OCI-M1 (cell line): ENCODE results near the gene ABHD11.
"Not testable (repeated sequence)": the region's sequence is repeated elsewhere in the genome, so short reads cannot be mapped to it uniquely, and the experiment has no call there.

ENCODE experiments used
- DNase-seq: peaks from one replicate; lab custom pipeline; 2025; lab: John Stamatoyannopoulos, UW

The ABHD11 gene

GRCh38 chr7:73742753-73743641 is 4.4 kb upstream of the ABHD11 start:
- DNase-seq = no peak

- DNase-seq = no peak
These were observed 3.7 kb upstream of the ABHD11 start for GRCh38 chr7:73742338-73742752.

GRCh38 chr7:73741600-73741999 is 3.0 kb upstream of the ABHD11 start:
- no peak for DNase-seq

- no peak for DNase-seq
These were observed 2.2 kb upstream of the ABHD11 start for GRCh38 chr7:73740771-73741170.

- DNase-seq = no peak
These were observed 1.6 kb upstream of the ABHD11 start for GRCh38 chr7:73740212-73740611.

GRCh38 chr7:73739387-73739767 is 775 bp upstream of the ABHD11 start:
- no peak for DNase-seq

GRCh38 chr7:73738220-73738611 is 386 bp downstream of the ABHD11 start:
- peak; percentile 88 for DNase-seq

GRCh38 chr7:73737491-73738219 is 947 bp downstream of the ABHD11 start:
- no peak for DNase-seq

- DNase-seq = no peak
These were observed 1.7 kb downstream of the ABHD11 start for GRCh38 chr7:73736885-73737284.

GRCh38 chr7:73735528-73735905 is 3.1 kb downstream of the ABHD11 start:
- no peak for DNase-seq

- DNase-seq = peak; percentile 98
These were observed 3.7 kb downstream of the ABHD11 start for GRCh38 chr7:73734619-73735527.

- DNase-seq = no peak
These were observed 6.2 kb downstream of the ABHD11 start for GRCh38 chr7:73732397-73732796.

GRCh38 chr7:73730485-73730884 is 8.1 kb downstream of the ABHD11 start:
- DNase-seq = peak; percentile 68

- no peak for DNase-seq
These were observed 10.1 kb downstream of the ABHD11 start for GRCh38 chr7:73728551-73728950.

- peak; percentile 30 for DNase-seq
These were observed 10.7 kb downstream of the ABHD11 start for GRCh38 chr7:73727952-73728351.

- DNase-seq = no peak
These were observed 12.5 kb downstream of the ABHD11 start for GRCh38 chr7:73726083-73726466.

GRCh38 chr7:73723813-73724212 is 14.8 kb downstream of the ABHD11 start:
- no peak for DNase-seq

- no peak for DNase-seq
These were observed 15.8 kb downstream of the ABHD11 start for GRCh38 chr7:73722785-73723184.

GRCh38 chr7:73722182-73722581 is 16.4 kb downstream of the ABHD11 start:
- DNase-seq = not testable (repeated sequence)

GRCh38 chr7:73721377-73721817 is 17.2 kb downstream of the ABHD11 start:
- DNase-seq = no peak

- DNase-seq = not testable (repeated sequence)
These were observed 18.2 kb downstream of the ABHD11 start for GRCh38 chr7:73720443-73720842.

- peak; percentile 56 for DNase-seq
These were observed 18.8 kb downstream of the ABHD11 start for GRCh38 chr7:73719806-73720169.
